Astrocyte of the spinal cord (primary cell): ENCODE data around the gene FALEC.

ENCODE experiments used
- DNase-seq: peaks from one replicate; pipeline ENCODE4 v3.0.0; 2011; ENCODE audit warnings: low read depth, low spot score
- H3K4me3 ChIP-seq: 2 replicates; pipeline ENCODE4 v1.5.1; 2011; ENCODE audit warnings: low read depth, mild to moderate bottlenecking, low read length, moderate library complexity
- in situ Hi-C: cut with HindIII; loops from 2 replicates; pipeline ENCODE4 v1.10.0; 2017; ENCODE audit warnings: low sequenced_read_pairs
- TF ChIP-seq, protein P1 (sequence below): IDR thresholded peaks from 2 replicates; pipeline ENCODE4 v1.5.1; 2012; ENCODE audit warnings: low read depth, mild to moderate bottlenecking, low read length, inconsistent platforms

The FALEC gene

DNA sequence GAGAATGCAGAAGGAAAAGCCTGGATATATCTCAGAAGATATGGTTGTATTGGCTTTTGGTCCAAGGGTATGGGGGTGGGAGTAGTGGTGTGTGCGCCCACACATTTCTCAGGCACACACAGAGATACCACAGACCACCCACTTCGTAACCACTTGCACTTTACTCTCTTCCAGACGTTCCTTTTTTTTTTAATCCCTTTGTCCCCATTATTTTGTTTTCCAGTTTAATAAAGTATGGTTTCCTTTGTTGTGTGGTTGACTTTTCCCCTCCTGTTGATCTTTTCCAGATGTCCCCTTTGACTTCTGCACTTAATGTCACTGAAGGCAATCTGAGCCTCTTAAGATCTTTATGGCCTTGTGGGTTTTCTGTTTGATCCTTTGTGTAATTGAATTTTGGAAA lies 38.8 kb upstream of the FALEC start:
- DNase-seq: no peak
- TF ChIP-seq, protein P1, sequence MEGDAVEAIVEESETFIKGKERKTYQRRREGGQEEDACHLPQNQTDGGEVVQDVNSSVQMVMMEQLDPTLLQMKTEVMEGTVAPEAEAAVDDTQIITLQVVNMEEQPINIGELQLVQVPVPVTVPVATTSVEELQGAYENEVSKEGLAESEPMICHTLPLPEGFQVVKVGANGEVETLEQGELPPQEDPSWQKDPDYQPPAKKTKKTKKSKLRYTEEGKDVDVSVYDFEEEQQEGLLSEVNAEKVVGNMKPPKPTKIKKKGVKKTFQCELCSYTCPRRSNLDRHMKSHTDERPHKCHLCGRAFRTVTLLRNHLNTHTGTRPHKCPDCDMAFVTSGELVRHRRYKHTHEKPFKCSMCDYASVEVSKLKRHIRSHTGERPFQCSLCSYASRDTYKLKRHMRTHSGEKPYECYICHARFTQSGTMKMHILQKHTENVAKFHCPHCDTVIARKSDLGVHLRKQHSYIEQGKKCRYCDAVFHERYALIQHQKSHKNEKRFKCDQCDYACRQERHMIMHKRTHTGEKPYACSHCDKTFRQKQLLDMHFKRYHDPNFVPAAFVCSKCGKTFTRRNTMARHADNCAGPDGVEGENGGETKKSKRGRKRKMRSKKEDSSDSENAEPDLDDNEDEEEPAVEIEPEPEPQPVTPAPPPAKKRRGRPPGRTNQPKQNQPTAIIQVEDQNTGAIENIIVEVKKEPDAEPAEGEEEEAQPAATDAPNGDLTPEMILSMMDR: no peak
- in situ Hi-C loops: no loop called here
- no peak overlapping the region for H3K4me3 ChIP-seq

GRCh38 chr1:150477320-150477719 lies 38.2 kb upstream of the FALEC start:
- no peak for DNase-seq
- in situ Hi-C loops: no loop called here
- no peak overlapping the region for H3K4me3 ChIP-seq
- TF ChIP-seq, protein P1: no peak

- TF ChIP-seq, protein P1: no peak
- no peak overlapping the region for H3K4me3 ChIP-seq
- no peak for DNase-seq
- in situ Hi-C loops: no loop called here
Measured at GRCh38 chr1:150477733-150478132, 37.8 kb upstream of the FALEC start.

DNA sequence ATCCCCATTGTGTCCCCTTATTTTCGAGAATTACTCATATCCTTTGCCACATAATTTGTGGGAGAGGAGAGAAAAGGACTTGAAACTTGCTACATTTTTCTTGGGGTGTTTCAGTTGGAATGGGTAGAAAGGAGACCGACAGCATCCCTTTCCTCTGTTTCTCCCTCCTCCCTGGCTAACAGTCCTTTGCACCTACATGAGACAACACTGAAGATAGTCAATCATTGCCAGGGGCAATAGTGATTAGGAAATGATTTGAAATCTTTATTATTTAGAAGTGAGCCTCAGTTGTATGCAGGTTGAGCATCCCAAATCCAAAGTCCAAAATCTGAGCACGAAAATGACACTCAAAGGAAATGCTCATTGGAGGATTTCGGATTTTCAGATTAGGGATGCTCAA lies 36.2 kb upstream of the FALEC start:
- in situ Hi-C loops: no loop called here

DNA sequence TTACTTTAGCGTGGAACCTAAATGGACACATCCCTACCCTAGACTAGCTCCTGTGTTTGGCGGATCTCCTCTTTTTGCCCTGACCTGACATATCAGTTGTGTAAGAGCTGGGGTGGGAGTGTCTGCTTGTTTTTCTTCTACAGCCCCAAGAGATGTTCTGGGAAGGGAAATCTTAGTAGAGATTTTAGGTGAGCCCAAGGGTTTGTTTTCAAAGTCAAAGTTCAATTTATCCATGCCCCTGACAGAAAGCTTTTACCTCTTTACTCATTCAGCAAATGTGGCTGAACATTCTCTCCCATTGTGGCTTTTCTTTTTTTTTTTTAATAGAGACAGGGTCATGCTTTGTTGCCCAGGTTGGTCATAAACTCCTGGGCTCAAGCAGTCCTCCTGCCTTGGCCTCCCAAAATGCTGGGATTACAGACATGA lies 35.6 kb upstream of the FALEC start:
- TF ChIP-seq, protein P1: no peak
- H3K4me3 ChIP-seq: no peak overlapping the region
- no peak for DNase-seq
- in situ Hi-C loops: no loop called here

More for the DNA sequence above, 36.2 kb upstream of the FALEC start:
- TF ChIP-seq, protein P1: no peak
- H3K4me3 ChIP-seq: no peak overlapping the region
- no peak for DNase-seq

GRCh38 chr1:150484431-150484830 lies 31.1 kb upstream of the FALEC start:
- DNase-seq: no peak
- in situ Hi-C loops: no loop called here

More at GRCh38 chr1:150484431-150484830, 31.1 kb upstream of the FALEC start:
- no peak overlapping the region for H3K4me3 ChIP-seq
- TF ChIP-seq, protein P1: no peak
